Measurements from ENCODE around the gene SLC22A7. TPM values are rescaled to one million over a fixed set of nuclear protein-coding genes. Genes with fewer than 3 reads are reported as not detected.

The SLC22A7 gene
- total RNA-seq, 1 donor from 2014 or later, result not detected

DNA sequence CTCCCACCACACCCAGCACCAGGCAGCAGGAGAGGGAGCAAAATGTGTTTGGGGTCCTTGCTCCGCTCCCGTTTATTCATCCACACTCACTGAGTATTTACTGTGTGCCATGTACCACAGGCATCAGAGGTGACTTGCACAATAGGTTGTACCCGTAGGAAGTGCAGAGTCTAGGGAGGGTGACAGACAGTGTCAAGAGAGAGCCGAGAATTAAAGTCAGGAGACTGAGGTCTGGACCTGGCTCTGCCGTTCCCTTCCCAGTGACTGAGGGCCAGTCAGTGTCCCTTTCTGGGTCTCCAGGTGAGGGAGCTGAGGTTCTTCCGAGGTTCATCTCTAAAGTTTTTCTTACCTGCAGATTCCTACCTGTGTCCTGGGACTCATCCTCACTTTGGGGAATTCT, 32.5 kb upstream of the SLC22A7 start:
- TF ChIP-seq, protein P1, sequence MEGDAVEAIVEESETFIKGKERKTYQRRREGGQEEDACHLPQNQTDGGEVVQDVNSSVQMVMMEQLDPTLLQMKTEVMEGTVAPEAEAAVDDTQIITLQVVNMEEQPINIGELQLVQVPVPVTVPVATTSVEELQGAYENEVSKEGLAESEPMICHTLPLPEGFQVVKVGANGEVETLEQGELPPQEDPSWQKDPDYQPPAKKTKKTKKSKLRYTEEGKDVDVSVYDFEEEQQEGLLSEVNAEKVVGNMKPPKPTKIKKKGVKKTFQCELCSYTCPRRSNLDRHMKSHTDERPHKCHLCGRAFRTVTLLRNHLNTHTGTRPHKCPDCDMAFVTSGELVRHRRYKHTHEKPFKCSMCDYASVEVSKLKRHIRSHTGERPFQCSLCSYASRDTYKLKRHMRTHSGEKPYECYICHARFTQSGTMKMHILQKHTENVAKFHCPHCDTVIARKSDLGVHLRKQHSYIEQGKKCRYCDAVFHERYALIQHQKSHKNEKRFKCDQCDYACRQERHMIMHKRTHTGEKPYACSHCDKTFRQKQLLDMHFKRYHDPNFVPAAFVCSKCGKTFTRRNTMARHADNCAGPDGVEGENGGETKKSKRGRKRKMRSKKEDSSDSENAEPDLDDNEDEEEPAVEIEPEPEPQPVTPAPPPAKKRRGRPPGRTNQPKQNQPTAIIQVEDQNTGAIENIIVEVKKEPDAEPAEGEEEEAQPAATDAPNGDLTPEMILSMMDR (IDR thresholded peaks at IDR 0.05), result no peak
- H3K9me3 Mint-ChIP-seq (ENCODE audit: unreplicated experiment), result no peaks in the 10 kb centered on the region

DNA sequence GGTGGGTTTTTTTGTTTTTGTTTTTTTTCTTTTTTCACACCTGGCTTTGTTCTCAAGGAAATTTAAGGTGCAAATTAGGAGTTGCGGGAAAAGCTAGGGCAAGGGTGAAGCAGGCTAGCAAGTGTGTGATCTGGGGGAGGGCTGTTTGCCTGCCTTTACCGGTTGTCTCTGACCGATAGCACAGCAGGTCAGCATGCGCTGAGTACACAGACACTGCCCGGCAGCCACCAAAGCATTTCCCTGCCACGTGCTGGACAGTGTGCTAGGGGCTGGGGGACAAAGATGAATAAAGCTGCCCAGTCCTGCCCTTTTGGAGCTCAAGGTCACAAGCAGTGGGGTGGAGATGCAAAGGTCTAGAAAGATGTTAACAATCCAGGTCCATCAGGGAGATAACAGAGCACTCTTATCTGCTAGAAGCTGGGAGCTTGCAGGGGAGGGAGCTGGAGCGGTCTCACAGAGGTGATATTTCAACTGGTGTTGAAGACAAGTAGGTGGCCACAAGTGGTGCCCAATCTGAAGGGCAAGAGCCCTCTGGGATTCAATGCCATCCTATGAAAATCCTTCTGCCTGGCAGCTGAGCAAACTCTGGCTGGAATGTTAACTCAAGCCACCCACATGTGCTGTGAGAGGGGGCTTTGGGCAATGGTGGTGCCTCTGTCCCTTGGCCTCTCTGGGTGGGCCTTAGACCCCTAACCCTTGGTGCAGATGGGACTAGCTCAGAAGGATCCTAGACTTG, 30.3 kb upstream of the SLC22A7 start:
- Mint-ChIP-seq H3K27ac (ENCODE audit: unreplicated experiment) (no peak overlapping the region), H3K4me1 (ENCODE audit: unreplicated experiment) (peaks cover 4% of the 10 kb centered on the region), H3K9me3 (ENCODE audit: unreplicated experiment) (no peaks in the 10 kb centered on the region), H3K36me3 (ENCODE audit: unreplicated experiment) (no peaks in the 10 kb centered on the region), H3K27me3 (ENCODE audit: unreplicated experiment) (peaks cover 17% of the 10 kb centered on the region), H3K4me3 (ENCODE audit: unreplicated experiment) (no peak overlapping the region)
- no peak for DNase-seq (ENCODE audit: extremely low spot score, unreplicated experiment)
- TF ChIP-seq, protein P1 (IDR thresholded peaks at IDR 0.05), result no peak

More for the DNA sequence above, 32.5 kb upstream of the SLC22A7 start:
- DNase-seq (ENCODE audit: extremely low spot score, unreplicated experiment), result no peak
- peaks cover 15% of the 10 kb centered on the region for H3K27me3 Mint-ChIP-seq (ENCODE audit: unreplicated experiment)
- H3K4me1 Mint-ChIP-seq (ENCODE audit: unreplicated experiment), result peaks cover 10% of the 10 kb centered on the region
- no peak overlapping the region for H3K4me3 Mint-ChIP-seq (ENCODE audit: unreplicated experiment)
- no peaks in the 10 kb centered on the region for H3K36me3 Mint-ChIP-seq (ENCODE audit: unreplicated experiment)
- no peak overlapping the region for H3K27ac Mint-ChIP-seq (ENCODE audit: unreplicated experiment)

DNA sequence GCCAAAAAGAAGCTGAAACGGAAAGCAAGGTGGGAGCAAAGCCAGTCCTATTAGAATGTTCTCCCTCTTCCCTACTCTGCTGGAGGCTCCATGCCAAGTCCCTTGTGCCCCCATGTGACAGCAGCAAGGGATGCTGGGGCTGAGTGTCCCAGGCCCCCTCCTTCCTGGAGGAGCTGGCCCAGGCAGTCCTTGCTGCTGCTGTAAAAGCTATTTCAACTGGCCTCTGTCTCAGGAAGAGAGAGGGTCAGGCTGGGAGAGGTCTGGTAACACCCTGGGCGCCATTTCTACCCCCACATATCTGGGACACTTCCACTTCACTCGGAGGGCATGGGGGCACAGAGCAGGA, 29.7 kb upstream of the SLC22A7 start:
- Mint-ChIP-seq H3K27ac (ENCODE audit: unreplicated experiment) (no peak overlapping the region), H3K4me1 (ENCODE audit: unreplicated experiment) (peaks cover 4% of the 10 kb centered on the region), H3K27me3 (ENCODE audit: unreplicated experiment) (peaks cover 23% of the 10 kb centered on the region), H3K36me3 (ENCODE audit: unreplicated experiment) (no peaks in the 10 kb centered on the region), H3K9me3 (ENCODE audit: unreplicated experiment) (no peaks in the 10 kb centered on the region), H3K4me3 (ENCODE audit: unreplicated experiment) (no peak overlapping the region)
- TF ChIP-seq, protein P1 (IDR thresholded peaks at IDR 0.05), result no peak
- DNase-seq (ENCODE audit: extremely low spot score, unreplicated experiment), result no peak

DNA sequence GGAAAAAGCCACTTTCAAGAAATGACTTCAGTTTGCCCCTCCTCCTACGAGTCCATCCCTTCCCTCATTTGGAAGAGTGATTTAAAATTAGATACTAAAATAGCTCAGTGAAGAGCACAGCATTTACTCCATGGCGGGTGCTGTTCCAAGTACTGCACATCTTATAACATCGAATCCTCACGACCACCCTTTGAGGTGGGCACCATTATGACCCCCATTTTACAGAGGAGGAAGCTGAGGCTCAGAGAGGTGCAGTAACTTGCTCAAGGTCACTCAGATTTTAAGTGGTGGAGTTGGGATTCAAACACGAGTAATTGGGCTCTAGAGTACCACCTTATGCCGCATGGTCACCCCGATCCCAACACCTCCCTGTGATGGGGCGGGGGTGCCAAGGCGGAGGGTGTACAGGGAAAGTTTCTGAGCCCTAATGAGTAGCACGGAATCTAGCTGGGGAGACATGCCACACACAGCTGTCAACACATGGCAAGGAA, 29.2 kb upstream of the SLC22A7 start:
- Mint-ChIP-seq H3K4me1 (ENCODE audit: unreplicated experiment) (peaks cover 4% of the 10 kb centered on the region), H3K9me3 (ENCODE audit: unreplicated experiment) (no peaks in the 10 kb centered on the region), H3K27me3 (ENCODE audit: unreplicated experiment) (peaks cover 27% of the 10 kb centered on the region), H3K4me3 (ENCODE audit: unreplicated experiment) (no peak overlapping the region), H3K36me3 (ENCODE audit: unreplicated experiment) (no peaks in the 10 kb centered on the region), H3K27ac (ENCODE audit: unreplicated experiment) (no peak overlapping the region)
- DNase-seq (ENCODE audit: extremely low spot score, unreplicated experiment), result no peak
- TF ChIP-seq, protein P1 (IDR thresholded peaks at IDR 0.05), result no peak

DNA sequence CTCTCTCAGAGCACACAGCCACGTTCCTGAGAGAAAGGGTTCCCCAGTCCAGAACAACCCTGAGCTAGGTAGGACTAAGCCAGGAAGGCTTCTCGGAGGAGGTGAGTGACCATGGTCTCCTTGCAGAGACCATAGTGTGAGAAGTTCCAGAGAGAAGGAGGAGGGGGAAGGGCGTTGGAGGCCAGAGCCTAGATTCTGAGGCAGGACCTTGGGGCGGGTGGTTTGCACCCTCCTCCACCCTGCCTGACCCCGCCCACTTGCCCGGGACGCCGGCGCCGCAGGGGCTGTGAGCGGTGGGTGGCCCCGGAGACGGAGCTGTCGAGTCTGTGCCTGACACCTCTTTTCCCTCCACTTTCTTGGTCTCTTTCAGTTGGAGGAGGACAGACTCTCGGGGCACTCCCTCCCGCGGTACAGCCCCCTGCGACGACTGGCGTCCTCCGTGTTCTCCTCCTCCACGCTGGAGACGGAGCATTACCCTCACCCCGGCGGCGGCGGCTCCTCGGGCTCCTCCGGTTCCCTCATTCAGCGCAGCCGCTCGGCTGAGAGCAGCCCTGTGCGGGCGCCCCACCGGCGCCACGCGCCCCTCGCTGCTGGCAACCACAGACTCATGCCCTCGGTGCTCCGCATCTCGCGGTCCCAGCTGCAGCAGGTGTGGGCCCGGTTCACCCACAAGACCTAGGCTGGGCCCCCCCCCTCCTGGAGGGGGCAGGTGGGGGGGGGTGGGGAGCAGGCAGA, 28.6 kb upstream of the SLC22A7 start:
- no peak overlapping the region for H3K4me3 Mint-ChIP-seq (ENCODE audit: unreplicated experiment)
- no peaks in the 10 kb centered on the region for H3K36me3 Mint-ChIP-seq (ENCODE audit: unreplicated experiment)
- H3K9me3 Mint-ChIP-seq (ENCODE audit: unreplicated experiment), result no peaks in the 10 kb centered on the region
- peaks cover 32% of the 10 kb centered on the region for H3K27me3 Mint-ChIP-seq (ENCODE audit: unreplicated experiment)
- H3K4me1 Mint-ChIP-seq (ENCODE audit: unreplicated experiment), result peaks cover 4% of the 10 kb centered on the region
- DNase-seq (ENCODE audit: extremely low spot score, unreplicated experiment), result no peak
- TF ChIP-seq, protein P1 (IDR thresholded peaks at IDR 0.05), result no peak
- H3K27ac Mint-ChIP-seq (ENCODE audit: unreplicated experiment), result no peak overlapping the region

All from osteocyte (in vitro differentiated cells).